GM12875 (cell line): ENCODE data around the gene TBC1D14.
A peak's percentile ranks its signal among the peaks of the same experiment; 100 is the strongest.

Experiments used
- H3K4me3 ChIP-seq: one replicate; pipeline ENCODE4 v1.5.1; 2011; ENCODE audit warnings: low read depth, low read length, control low read depth
- CTCF ChIP-seq: IDR thresholded peaks from 2 replicates; pipeline ENCODE4 v1.5.1; 2011; ENCODE audit warnings: low read depth, mild to moderate bottlenecking, control low read depth, inconsistent platforms, low read length, moderate library complexity, borderline replicate concordance; ENCODE audit not compliant: insufficient read depth

Gene TBC1D14

DNA sequence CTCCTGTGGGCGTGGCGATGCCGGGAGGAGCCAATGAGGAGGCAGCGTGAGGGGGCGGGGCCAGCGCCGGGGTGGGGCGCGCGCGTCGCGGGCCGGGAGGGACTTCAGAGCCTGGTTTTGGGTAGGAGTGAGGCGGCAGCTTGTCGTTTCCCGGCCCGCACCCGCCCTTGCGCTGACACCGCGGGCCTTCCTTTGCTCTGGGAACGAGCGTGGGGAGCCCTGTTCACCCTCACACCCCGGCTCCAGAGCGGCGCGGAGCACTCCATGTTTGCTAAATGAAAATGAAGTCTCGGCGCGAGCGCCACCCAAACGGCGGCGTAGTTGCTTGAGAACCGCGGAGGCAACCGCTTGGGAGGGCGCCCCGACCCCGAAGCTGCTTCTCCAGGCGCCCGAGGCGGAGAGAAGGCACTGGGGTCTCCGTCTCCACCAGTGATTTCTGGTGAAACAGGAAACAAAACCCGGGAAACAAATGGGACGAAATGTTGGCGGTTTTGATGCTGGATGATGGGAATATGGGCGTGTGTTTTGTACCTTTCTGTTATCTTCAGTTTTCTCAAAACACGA is 158.7 kb downstream of the TBC1D14 start:
- TF ChIP-seq CTCF = 0 out of 2 replicates have a peak, but pooled peaks have one; percentile 9
- peak overlapping the region; percentile 83 for H3K4me3 ChIP-seq

DNA sequence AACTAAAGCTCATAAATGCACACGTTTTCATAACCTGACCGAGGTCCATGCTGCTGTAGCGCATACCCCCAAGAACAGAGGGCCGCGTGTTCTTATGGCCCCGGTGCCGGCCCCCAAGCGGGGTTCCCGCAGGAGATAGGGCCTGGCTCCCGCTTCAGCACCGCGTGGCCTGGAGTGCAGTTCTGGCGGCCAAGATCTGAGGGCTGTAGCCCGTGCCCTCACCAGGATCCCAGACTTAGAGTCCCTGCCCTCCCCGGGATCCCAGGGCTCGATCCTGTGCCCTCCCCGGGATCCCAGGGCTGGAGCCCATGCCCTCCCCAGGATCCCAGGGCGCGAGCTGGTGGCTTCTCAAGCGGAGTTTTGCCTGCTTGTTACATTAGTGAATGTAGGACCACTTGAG is 159.3 kb downstream of the TBC1D14 start:
- TF ChIP-seq CTCF = no peak
- peak overlapping the region; percentile 83 for H3K4me3 ChIP-seq

DNA sequence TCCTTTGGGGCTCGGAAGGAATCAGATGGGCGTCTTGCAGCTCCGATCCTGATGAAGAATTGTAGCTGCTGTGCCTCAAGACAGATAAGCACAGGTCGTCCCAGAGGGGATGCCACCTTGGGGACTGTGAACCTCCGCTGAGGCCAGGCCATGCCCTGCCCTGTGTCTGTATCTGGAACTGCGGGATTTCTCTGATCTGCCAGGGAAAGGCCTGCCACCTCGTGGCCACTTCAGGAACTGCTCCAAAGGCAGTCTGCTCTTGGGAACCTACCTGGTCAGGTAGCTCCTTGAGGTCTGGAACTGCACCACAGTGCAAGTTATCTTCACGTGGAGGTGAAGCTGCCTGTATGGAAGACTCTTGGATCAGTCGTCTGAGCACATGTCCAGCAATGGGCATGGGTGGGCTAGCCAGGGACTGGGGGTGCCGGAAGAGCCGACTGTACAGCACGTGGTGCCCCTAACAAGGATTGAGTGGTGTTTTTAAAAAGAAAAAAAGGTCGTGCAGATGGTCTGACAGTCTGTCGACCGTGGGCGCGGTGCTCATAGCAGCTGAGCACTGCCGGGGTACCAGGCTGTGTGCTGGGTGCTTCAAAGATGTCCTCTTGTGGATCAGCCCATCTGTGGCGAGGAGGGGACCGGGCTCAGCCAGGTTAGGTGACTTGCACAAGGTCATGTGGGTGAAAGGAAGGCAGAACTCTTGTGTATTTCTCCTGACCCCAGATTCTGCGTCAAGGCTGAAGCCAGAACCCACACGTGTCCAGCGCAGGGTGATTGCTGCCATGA is 161.3 kb downstream of the TBC1D14 start:
- TF ChIP-seq CTCF = peak; percentile 97
- H3K4me3 ChIP-seq = no peak overlapping the region

- H3K4me3 ChIP-seq = no peak overlapping the region
- no peak for TF ChIP-seq CTCF
Measured at GRCh38 chr4:7073059-7073458, 163.4 kb downstream of the TBC1D14 start.

DNA sequence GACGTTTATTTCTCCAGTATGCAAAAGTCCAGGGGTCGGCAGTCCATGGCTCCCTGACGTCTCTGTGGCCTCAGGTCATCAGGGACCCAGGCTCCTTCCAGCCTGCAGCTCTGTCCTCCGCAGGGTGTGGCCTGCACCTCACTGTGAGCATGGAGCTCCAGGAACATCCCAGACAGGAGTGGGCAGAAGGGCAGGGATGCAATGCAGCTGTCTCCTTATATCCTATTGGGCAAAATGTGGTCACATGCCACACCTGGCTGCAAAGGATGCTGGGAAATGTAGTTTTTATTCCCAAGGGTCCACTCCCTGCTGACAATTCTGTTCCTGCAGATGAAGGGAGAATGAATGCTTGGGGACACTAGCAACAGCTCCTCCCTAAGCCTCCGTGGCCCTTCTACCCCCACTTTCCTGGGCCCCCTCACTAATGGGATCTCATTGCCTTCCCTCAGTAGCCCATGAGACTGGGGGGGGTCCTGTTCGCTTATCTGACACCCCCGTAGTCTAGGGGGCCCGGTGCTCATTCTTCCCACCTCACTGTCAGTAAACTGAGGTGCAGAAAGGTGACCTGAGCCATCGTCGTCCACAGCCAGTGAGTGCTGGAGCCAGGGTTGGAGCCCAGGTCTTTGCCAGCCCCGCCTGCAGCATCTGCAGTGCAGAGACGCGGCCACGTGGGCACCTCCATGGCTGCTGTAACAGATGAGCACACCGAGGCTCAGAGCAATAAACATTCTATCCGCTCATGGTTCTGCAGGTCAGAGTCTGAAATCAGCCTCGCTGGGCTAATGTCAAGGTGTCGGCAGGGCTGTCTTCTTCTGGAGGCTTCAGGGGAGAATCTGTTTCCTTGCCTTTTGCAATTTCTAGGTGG is 164.1 kb downstream of the TBC1D14 start:
- TF ChIP-seq CTCF = no peak
- H3K4me3 ChIP-seq = no peak overlapping the region

DNA sequence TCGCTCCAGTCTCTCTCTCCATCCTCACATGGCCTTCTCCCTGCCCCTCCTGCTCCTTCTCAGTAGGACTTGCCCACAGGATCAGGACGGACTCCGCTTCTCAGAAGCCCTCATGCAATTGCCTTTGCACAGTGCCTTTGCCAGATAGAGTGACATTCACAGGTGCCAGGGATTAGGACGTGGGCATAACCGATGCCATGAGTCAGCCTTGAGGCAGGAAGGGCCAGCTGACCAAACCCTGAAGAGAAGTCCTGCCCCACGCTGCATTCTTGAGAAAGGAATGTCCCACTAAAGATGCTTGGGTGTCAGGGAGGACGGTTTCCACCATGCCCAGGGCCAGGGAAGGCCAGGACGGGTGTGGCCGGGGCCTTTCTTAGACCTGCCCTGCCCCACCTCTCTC is 164.8 kb downstream of the TBC1D14 start:
- H3K4me3 ChIP-seq = no peak overlapping the region
- TF ChIP-seq CTCF = no peak
